HUDEP-2 (cell line): ENCODE measurements around the gene ALPG.
"Not testable (repeated sequence)": the region's sequence is repeated elsewhere in the genome, so short reads cannot be mapped to it uniquely, and the experiment has no call there.

Experiments used
- DNase-seq, 76 experiments: peaks; one replicate each; lab custom pipeline; 2025; ENCODE audit not compliant: unreplicated experiment in 76 of 76; lab: John Stamatoyannopoulos, UW

The ALPG gene

GRCh38 chr2:232376713-232377112 is 29.9 kb upstream of the ALPG start:
- no peak for DNase-seq

- no peak for DNase-seq
Observed at GRCh38 chr2:232377319-232377718, 29.3 kb upstream of the ALPG start.

GRCh38 chr2:232377841-232378734 is 28.6 kb upstream of the ALPG start:
- no peak for DNase-seq

- not testable (repeated sequence) for DNase-seq
Observed at GRCh38 chr2:232378735-232379151, 27.9 kb upstream of the ALPG start, which contains the start of gene ALPP. TSS of gene ALPP (plus strand) at chr2:232378751. CDS start at chr2:232378803, 52 bp downstream.

GRCh38 chr2:232379610-232380590 is 26.7 kb upstream of the ALPG start:
- not testable (repeated sequence) for DNase-seq

GRCh38 chr2:232381204-232382031 is 25.2 kb upstream of the ALPG start:
- not testable (repeated sequence) for DNase-seq

- DNase-seq, result no peak
Observed at GRCh38 chr2:232382331-232383225, 24.1 kb upstream of the ALPG start.

- no peak for DNase-seq
Observed at GRCh38 chr2:232384466-232384865, 22.2 kb upstream of the ALPG start.

- not testable (repeated sequence) for DNase-seq
Observed at GRCh38 chr2:232385058-232385457, 21.6 kb upstream of the ALPG start.

- no peak for DNase-seq
Observed at GRCh38 chr2:232385660-232386489, 20.8 kb upstream of the ALPG start.

- DNase-seq, result no peak
Observed at GRCh38 chr2:232386490-232386739, 20.2 kb upstream of the ALPG start.

GRCh38 chr2:232386740-232387450 is 19.7 kb upstream of the ALPG start:
- DNase-seq, result no peak

GRCh38 chr2:232387451-232388171 is 19.0 kb upstream of the ALPG start:
- no peak for DNase-seq

GRCh38 chr2:232388324-232388891 is 18.2 kb upstream of the ALPG start:
- no peak for DNase-seq

GRCh38 chr2:232389327-232389726 is 17.3 kb upstream of the ALPG start:
- no peak for DNase-seq

GRCh38 chr2:232390661-232391060 is 16.0 kb upstream of the ALPG start:
- no peak for DNase-seq

- DNase-seq, result no peak
Observed at GRCh38 chr2:232393556-232393955, 13.1 kb upstream of the ALPG start.
